RPMI8226 (cell line): ENCODE data around the gene LOC128125822.
A peak's percentile ranks its signal among the peaks of the same experiment; 100 is the strongest.
"Not testable (repeated sequence)": the region's sequence is repeated elsewhere in the genome, so short reads cannot be mapped to it uniquely, and the experiment has no call there.

ENCODE experiments used
- DNase-seq: peaks from one replicate; pipeline ENCODE4 v3.0.0-alpha.2; 2015

The LOC128125822 gene

DNA sequence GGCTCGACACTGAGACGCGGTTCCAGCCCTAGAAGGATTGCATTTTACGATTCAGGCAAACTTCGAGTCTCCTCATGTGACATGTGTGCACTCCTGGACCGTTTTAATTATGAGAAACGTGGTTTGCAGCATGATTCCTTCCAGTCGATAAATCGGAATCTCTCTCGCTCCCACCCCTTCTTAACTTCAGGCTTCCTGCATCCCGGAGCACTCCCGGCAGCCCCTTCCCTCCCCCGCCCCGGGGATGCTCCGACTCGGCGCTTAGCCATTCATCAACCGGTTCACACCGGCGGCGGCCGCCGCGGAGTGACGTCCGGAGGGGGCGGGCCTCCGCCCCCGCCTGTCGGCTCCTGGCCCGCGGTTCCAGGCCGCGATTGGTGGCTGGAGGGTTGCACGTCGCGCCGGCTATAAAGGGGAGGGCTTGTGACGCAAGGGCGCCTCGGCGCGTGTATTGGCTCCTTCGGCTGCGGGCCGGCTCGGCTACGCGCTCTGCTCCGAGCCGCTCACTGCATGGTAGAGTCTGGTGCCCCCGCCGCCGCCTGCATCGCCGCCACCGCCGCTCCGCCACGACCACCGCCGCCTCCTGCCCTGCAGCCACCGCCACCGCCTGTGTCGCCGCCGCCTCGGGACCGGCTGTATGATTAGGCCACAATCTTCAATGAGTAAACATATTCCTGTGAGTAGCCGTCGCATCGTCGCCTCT, at the start of gene LOC128125822, which contains the start of gene PTP4A1:
TSS of gene LOC128125822 (plus strand) at position 437 of the 703 bp plus-strand sequence.
TSS of gene PTP4A1 (plus strand) at position 437 of the 703 bp plus-strand sequence. CDS start 4,401 bp downstream, outside the sequence.
- peak; percentile 97 for DNase-seq

DNA sequence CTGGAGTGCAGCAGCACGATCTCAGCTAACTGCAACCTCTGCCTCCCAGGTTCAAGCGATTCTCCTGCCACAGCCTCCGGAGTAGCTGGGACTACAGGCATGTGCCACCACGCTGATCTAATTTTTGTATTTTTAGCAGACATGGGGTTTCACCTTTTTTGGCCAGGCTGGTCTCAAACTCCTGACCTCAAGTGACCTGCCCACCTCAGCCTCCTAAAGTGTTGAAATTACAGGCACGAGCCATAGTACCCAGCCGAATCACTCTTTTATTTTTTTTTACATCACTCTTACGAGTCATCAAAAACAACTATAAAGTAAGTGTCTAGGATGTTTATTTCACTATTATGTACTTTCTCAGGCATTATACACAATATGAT, 49.4 kb upstream of the LOC128125822 start:
- not testable (repeated sequence) for DNase-seq

DNA sequence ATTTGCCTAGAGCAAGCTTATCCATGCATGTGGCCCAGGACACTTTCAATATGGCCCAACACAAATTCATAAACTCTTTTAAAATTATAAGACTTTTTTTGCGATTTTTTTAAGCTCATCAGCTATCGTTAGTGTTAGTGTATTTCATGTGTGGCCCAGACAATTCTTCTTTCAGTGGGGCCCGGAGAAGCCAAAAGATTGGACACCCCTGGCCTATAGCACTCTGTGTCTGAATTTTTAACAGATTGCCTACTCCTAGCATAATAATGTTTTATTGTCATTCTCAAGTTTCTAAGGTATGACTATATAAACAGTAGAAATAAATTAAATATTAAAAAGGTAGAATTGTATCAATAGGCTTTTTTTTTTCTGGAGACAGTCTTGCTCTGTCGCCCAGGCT, 48.6 kb upstream of the LOC128125822 start:
- no peak for DNase-seq

DNA sequence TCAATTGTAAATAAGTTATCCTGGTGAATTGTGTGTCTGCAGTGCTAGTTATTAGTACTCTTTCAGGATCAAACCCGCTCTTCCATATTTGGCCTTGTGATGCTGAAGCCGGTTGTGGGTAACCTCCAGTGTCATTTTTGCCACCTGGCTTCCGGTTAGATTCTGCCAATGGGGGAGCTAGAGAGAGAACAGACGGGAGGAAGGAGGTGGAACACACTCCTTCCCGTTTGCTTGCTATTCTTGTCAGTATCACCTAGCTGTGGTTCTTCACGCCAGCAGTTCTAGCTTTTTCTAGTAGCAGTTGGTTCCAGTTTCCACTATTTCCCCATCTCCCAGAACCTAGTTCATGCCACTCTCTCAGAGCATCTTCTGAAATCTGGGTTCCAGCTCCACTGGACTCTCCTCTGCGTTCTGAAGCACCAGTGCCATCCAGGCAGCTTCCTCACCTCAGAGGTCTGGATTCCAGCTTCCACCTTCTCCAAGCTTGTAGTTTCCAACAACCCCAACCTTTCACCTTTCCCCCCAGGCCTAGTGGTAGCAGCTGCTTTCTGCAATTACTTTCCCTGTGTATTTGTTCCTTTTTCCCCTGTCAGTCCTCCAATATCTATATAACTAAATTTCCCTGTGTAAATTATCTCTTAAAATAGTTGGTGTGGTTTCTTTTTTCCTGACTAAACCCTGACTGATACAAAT, 46.9 kb upstream of the LOC128125822 start:
- DNase-seq, result no peak

DNA sequence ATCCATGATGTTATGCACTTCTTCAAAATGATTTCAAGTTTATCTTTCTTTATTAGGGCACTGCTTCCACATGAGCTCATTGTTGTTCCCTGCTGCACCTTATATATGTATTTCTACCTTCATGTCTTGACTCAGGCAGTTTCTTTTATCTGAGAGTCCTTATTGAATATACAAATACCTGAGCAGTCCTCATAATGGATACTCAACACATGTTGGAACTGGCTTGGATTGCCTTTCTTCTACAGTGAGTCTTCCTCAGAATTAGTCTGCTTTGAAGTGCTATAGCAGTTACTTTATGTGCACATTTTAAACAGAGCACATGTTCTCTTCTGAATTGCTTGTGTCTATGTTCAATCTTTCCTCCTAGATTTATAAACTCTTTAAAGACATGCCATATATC, 45.3 kb upstream of the LOC128125822 start:
- no peak for DNase-seq

DNA sequence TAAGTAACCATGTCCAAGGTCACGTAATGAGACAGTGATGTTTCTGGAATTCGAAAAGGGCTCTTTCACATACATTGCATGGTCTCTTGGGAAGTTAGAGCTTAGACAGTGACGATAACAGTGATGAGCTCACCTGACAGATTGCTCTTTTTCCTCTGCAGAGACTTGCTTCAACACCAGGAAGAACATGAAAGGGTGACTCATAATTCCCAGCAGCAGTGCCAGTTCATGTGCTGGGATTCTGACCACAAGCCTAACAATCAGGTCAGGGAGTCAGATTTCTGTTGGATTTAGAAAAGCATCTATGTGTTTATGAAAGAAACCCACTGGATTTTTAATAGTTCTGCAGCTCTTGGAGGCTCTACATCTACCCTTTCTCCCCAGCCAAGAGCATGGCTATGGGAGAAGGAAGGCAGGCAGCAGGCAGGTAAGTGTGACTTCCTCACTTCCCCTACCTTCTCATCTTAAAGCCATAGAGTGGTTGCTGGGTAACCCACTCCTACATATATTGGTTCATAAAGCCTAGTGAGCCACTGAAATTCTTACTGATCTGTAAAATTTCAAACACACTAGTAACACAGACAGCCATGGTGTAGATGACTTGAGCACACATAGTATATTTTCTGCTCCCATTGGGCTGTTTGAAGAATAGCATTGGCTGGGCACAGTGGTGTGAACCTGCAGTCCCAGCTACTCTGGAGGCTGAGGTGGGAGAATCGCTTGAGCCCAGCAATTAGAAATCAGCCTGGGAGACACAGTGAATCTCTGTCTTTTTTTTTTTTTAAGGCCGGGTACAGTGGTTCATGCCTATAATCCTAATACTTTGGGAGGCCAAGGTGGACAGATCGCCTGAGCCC, 44.4 kb upstream of the LOC128125822 start:
- DNase-seq, result no peak

DNA sequence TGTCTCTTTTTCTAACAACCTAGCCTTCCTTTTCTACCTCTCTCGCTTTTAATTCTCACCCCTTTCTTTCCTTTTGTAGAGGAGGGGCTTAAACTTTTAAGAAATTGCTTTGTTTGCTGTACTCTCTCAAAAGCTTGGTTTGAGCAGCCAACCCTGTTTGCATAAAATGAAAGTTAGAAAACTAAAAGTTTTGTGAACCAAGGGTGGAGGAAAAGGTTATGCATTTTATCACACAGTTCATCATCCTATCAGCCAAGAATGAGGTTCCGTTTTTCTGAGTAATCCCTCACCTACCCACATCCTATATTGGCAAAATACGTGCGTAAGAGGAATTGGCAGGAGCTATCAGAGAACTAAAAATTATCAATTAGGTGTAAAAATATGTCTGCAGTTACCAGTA, 42.8 kb upstream of the LOC128125822 start:
- no peak for DNase-seq

DNA sequence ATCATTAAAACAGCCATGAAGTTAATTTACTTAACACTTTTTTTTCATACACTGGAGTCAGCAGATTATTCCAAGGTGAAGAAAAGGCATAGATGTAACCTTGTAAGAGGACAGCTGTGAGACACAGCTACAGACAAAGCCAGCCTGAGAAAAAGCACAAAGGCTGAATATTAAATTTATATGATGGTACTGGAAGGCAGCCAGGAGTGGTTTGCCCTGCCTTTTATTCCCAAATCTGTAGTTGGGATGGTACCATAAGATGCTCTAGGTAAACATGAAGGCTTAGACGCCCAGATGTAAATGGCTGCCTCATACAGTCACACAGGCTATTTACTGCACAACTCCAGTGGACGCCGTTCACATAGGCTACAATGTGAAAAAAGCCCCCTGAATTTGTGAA, 42.1 kb upstream of the LOC128125822 start:
- DNase-seq, result no peak

DNA sequence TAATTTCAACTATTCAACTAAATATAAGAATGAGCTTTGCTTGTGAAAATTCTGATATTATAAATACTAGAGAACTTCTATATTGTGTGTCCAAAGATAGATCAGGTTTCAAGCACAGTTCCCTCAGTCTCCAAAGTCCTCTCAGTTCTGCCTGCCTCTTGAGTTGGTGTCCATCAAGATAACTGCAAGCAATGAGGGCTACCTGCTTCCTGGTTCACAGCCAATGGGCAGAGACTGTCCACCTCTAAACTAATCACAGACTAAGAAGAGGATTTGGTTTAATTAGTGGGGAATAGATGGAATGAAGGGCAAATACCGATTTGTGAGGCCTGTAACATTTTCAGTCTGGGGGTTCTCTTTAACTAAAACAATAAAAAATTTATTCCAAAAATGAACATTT, 41.3 kb upstream of the LOC128125822 start:
- no peak for DNase-seq

DNA sequence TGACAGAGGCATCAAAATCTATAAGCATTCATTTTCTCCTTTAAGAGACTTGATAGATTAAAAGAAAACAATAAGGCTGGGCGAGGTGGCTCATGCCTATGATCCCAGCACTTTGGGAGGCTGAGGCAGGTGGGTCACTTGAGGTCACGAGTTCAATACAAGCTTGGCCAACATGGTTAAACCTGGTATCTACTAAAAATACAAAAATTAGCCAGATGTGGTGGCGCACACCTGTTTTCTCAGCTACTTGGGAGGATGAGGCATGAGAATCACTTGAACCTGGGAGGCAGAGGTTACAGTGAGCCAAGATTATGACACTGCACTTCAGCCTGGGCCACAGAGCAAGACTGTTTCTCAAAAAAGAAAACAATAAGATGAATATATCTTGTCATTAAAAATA, 39.3 kb upstream of the LOC128125822 start:
- DNase-seq, result no peak

DNA sequence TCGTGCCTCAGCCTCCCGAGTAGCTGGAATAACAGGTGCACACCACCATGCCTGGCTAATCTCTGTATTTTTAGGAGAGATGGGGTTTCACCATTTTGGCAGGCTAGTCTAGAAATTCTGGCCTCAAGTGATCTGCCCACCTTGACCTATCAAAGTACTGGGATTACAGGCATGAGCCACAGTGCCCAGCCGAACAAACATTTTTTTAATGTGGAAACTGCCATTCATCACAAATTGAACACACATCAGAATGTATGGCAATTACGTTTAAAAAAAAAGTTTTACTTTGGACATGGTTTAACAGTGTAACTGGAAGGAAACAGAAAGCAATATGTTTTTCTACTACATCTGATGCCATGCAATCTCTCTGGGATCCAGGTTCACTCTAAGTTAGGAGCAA, 38.3 kb upstream of the LOC128125822 start:
- no peak for DNase-seq

DNA sequence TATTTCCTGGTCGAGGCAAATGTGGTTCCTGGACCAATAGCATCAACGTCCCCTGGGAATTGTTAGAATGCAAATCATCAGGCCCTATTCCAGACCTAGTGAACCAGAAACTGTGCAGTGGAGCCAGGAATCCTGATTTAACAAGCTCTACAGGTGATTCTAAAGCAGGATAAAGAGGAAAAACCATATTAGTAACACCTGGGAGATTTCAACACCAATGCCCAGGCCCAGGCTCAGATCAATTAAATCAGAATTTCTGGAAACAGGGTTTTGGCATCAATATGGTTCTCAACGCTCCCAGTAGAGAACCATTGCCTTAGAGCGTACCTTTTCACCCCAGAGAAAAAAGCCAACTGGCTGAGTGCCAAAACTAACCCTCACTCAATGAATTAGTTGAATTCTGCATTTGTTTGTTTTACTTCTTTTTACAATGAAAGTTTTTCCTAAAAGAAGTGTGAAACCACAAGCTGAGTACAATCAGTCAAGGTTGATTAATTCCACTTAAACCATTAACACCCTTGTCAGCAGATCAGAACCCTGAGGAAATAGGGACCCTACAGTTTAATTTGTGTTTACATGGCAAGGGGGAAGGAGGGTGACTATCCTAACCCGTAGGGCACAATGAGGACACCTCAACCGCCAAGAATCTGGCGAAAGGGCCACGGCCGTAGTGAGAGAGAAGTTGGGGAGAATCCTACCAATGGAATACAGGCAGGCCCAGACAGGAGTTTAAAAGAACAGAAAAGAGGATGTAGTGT, 34.9 kb upstream of the LOC128125822 start:
- no peak for DNase-seq

DNA sequence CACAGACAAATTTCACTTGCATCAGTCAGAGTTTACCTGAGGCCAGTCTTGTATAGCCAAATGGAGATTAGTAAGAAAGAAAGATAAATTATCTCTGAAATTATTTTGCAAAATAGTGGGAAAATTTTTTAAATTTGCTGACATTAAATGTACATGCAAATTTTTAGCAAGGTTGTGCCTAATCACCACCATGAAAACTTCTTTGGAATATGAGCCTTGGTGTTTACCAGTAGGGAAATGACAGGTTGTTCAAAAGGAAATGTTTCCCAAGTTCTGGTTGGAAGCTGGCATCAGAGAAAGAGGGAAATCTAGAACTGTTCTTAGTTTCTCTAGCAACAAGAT, 34.4 kb upstream of the LOC128125822 start:
- DNase-seq, result no peak

DNA sequence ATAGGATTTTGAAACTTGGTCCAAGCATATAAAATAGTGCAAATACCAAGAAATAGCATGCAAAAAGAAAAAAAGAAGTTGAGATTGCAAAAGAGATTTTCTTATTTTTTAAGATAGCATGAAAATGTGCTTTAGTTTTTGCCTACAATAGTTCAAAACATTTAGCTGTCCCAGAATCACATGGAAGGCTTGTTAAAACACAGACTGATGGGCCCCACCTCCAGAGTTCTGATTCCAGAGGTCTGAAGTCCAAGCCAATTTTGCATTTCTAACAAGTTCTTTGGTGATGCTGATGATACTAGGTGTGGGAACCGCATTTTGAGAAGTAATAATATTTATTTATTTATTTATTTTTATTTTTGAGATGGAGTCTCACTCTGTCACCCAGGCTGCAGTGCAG, 33.7 kb upstream of the LOC128125822 start:
- no peak for DNase-seq

DNA sequence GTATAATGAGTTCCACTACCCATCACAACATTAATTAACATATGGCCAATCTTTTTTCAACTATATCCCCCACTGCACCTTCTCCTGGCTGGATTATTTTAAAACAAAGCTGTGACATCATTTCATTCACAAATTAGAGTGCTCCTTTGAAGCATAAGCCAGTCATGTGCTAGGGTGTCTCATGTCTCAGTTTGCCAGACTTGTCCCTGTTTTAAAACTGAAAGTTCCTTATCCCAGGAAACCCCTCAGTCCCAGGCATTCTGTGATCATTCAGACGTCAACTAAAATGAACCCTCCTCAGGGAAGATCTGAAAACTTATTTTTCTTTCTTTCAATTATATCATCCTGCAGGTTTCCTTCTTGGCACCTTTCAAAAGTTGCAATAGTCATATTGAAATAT, 29.3 kb upstream of the LOC128125822 start:
- DNase-seq, result no peak

DNA sequence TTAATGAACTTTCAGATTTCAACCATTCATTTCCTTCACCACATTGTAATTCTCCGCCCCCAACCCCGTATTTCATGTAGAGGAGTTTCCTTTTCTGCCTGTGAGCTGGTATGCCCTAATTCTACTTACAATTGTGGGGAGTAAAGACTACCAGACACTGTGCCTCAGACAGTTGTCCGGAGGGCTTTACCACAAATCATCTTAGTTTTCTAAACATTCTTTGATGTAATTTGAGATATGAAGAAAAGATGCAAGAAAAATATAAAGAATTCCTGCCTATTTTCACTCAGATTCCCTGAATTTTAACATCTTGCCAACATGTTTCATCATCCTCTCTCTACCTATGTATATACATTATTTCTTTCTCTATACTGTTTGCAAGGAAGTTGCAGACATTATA, 28.3 kb upstream of the LOC128125822 start:
- DNase-seq, result no peak

DNA sequence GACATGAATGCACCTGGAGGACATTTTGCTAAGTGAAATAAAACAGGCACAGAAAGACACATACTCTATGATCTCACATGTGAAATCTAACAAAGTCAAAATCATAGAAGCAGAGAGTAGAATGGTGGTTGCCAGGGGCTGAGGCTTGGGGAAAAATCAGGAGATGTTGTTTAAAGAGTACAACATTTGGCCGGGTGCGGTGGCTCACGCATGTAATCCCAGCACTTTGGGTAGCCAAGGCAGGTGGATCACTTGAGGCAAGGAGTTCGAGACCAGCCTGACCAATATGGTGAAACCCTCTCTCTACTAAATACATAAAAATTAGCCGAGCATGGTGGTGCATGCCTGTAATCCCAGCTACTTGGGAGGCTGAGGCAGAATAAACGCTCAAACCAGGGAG, 26.0 kb upstream of the LOC128125822 start:
- no peak for DNase-seq

DNA sequence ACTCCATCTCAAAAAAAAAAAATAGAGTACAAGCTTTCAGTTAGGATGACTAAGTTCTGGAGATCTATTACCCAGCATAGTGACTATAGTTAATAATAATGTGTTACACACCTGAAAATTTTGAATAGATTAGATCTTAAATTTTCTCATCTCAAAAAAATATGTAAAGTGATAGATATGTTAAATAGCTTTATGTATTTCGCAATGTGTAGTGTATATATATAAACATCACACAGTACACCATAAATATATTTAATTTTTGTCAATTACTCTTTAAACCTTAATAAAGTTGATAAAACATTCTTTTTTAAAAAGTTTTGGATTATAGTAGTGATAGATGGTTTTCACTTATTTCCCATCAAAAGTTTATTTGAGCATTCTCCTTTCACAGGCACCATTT, 25.6 kb upstream of the LOC128125822 start:
- DNase-seq, result no peak

DNA sequence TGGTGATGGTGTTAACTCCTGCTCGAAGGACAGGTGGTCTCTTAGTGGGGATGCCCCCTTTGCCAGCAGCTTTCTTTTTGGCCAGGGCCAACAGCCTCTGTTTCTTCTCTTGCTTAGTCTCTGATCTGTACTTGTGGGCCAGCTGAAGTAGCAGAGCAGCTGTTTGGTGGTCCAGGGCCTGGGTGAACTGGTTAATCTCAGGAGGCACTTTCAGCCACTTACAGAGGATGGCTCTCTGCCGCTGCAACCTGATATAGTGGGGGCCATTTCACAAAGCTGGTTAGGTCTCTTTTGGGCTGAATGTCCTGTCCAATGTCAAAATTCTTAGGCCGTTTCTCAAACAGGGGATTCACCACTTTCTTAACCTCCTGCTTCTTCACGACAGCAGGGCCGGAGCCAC, 23.2 kb upstream of the LOC128125822 start:
- DNase-seq, result no peak

DNA sequence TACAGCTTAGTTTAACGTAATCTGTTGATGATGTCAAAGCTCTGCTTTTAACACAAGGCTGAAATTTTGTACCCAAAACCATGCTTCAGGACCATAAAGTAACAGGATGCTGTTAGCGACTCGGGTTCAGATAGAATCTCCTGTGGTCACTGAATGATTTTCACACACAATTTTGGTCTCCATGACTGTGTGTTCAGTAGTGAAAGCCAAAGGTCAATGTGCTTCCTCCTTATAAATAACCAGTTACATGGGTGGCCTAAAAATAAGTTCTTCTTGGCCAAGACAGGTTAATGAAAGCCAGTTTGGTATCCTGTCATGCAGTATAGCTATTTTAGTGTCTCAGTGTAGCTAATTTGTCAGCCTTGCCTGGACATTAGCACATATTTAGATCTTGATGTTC, 19.1 kb upstream of the LOC128125822 start:
- no peak for DNase-seq

DNA sequence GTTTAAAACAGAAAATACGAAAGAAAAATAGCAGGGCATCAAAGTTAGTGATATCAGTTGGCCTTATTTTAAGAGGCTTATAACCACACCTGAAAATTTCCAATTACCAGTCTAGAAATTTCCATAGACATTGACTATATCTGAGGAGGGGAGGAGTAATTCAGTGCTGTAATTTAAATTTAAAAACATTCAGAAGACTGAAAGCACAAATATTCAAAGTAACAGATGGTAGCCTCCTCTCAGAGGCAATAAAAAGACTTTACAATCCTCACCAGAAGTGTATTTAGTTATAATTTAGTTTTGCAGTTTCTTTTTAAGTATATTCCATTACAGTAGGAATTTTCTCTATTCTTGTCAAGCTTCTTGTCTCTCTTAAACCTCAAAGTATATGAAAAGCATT, 18.4 kb upstream of the LOC128125822 start:
- no peak for DNase-seq

DNA sequence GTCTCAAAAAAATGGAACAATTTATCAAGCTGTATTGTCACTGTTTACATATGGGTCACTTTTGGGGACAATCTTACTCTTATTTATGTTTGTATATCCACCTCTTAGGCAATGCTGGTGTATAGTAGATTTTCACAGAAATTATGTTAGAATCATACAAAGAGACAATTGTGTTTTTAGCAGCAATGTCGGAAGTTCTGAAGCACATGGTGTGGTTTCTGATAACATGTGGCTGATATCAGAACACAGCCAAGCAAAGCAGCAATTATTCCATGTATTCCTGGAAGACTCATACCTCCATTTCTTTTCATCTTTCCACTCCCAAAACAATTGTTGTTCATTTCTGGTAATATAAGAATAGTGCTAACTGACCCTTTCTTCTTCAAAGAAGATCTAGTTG, 17.5 kb upstream of the LOC128125822 start:
- no peak for DNase-seq

DNA sequence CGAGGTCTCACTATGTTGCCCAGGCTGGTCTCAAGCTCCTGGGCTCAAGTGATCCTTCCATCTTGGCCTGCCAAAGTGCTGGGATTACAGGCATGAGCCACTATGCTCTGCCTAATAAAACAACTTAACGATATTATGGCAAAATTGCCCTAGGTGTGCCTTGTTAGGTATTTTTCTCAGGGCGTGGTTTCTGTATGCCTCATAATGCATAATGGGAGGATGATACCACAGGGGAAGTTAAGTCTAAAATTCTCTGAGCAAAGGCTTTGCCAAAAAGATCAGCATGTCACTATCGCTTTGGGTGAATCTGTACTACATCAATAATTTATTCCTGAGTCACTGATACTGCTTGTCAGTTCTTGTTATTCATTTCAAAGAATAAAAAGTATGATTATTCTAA, 15.9 kb upstream of the LOC128125822 start:
- no peak for DNase-seq
